H1 (cell line): Measurements from ENCODE around the gene RAP1GAP. TPM values are rescaled to one million over a fixed set of nuclear protein-coding genes. Genes with fewer than 3 reads are reported as not detected.

Experiments
- CTCF ChIA-PET: fragments of 300-600 bp; sonication (Branson Sonifier 250); formaldehyde crosslinking; loops from one replicate; lab custom pipeline; 2021; ENCODE audit not compliant: partially characterized antibody; lab: Charles Lee
- POLR2A ChIA-PET: fragments of 300-600 bp; sonication (Branson Sonifier 250); formaldehyde crosslinking; loops from one replicate; lab custom pipeline; 2021; ENCODE audit warnings: inconsistent platforms; ENCODE audit not compliant: partially characterized antibody; lab: Charles Lee
- DNase-seq, 2 experiments: peaks; one replicate each; pipeline versions ENCODE4 v3.0.0 to v3.0.0-alpha.2; 2010 to 2022; ENCODE audit warnings: low spot score in 2 of 2, low read depth in 1 of 2, mixed read lengths in 1 of 2
- FAIRE-seq: peaks from 2 replicates; lab custom pipeline; 2011; peaks lifted over from hg19 to GRCh38; lab: Jason Lieb, UNC
- H2AFZ ChIP-seq: 2 replicates; pipeline ENCODE4 v1.8.1; 2012; ENCODE audit warnings: low read length, inconsistent platforms
- H2AK5ac ChIP-seq: 2 replicates; pipeline ENCODE4 v1.6.1; 2013; ENCODE audit warnings: low read depth, low read length
- H2BK120ac ChIP-seq: replicated peaks from 2 replicates; pipeline ENCODE3; 2013; ENCODE audit warnings: low read depth, low read length, inconsistent platforms
- H2BK12ac ChIP-seq: 2 replicates; pipeline ENCODE4 v1.6.1; 2013; ENCODE audit warnings: low read depth, low read length
- H2BK15ac ChIP-seq: 2 replicates; pipeline ENCODE4 v1.6.1; 2013; ENCODE audit warnings: low read length
- H2BK20ac ChIP-seq: 2 replicates; pipeline ENCODE4 v1.6.1; 2013; ENCODE audit warnings: low read length
- H2BK5ac ChIP-seq: 2 replicates; pipeline ENCODE4 v1.6.1; 2013; ENCODE audit warnings: low read depth, low read length
- H3K14ac ChIP-seq: 2 replicates; pipeline ENCODE4 v1.6.1; 2013; ENCODE audit warnings: inconsistent platforms; ENCODE audit not compliant: insufficient read length
- H3K18ac ChIP-seq: 2 replicates; pipeline ENCODE4 v1.6.1; 2013; ENCODE audit warnings: low read length; ENCODE audit errors: extremely low read depth
- H3K23ac ChIP-seq: 2 replicates; pipeline ENCODE4 v1.6.1; 2013; ENCODE audit warnings: inconsistent platforms; ENCODE audit not compliant: insufficient read length
- H3K23me2 ChIP-seq: 2 replicates; pipeline ENCODE4 v1.6.1; 2013; ENCODE audit warnings: low read depth, low read length
- H3K27ac ChIP-seq: 2 replicates; pipeline ENCODE4 v1.6.1; 2011; ENCODE audit warnings: low read depth, low read length, inconsistent platforms
- H3K27me3 ChIP-seq, 4 experiments: replicated peaks in 1 of 4; 1 replicate in 1 of 4; 2 replicates in 3 of 4; pipeline versions ENCODE4 v1.6.1 to v1.8.1; 2011 to 2013; ENCODE audit warnings: low read length in 3 of 4, mild to moderate bottlenecking in 3 of 4, inconsistent platforms in 2 of 4, mixed read lengths in 2 of 4, moderate library complexity in 1 of 4; ENCODE audit not compliant: control insufficient read depth in 3 of 4, insufficient read depth in 3 of 4; ENCODE audit errors: extremely low read depth in 1 of 4
- H3K36me3 ChIP-seq, 4 experiments: 2 replicates each; pipeline versions ENCODE4 v1.6.1 to v1.8.1; 2011 to 2013; ENCODE audit warnings: mild to moderate bottlenecking in 4 of 4, low read length in 3 of 4, moderate library complexity in 2 of 4, control low read depth in 1 of 4, inconsistent platforms in 1 of 4; ENCODE audit not compliant: insufficient read depth in 4 of 4, control insufficient read depth in 2 of 4
- H3K4ac ChIP-seq: replicated peaks from 2 replicates; pipeline ENCODE3; 2013; ENCODE audit warnings: low read length, low read depth, mixed read lengths, inconsistent platforms; ENCODE audit not compliant: insufficient read length
- H3K4me1 ChIP-seq, 4 experiments: replicated peaks in 1 of 4; 1 replicate in 1 of 4; 2 replicates in 3 of 4; pipeline versions ENCODE4 v1.6.1 to v1.8.1; 2011 to 2013; ENCODE audit warnings: low read length in 3 of 4, inconsistent platforms in 2 of 4, mixed read lengths in 1 of 4; ENCODE audit not compliant: insufficient read depth in 4 of 4, control insufficient read depth in 3 of 4
- H3K4me2 ChIP-seq, 2 experiments: 2 replicates each; pipeline versions ENCODE4 v1.6.1 to v1.8.1; 2011 to 2013; ENCODE audit warnings: low read depth in 2 of 2, low read length in 2 of 2, control low read depth in 1 of 2, inconsistent platforms in 1 of 2, mild to moderate bottlenecking in 1 of 2; ENCODE audit not compliant: insufficient read depth in 1 of 2
- H3K4me3 ChIP-seq, 4 experiments: fragments of 200-600, 300-600 bp in 1 of 4; sonication (generic), shearing (Covaris generic), sonication (Bioruptor Twin) in 1 of 4; 2 replicates each; pipeline versions ENCODE4 v1.5.1 to v1.8.1; 2011 to 2016; ENCODE audit warnings: low read length in 4 of 4, low read depth in 3 of 4, control low read depth in 2 of 4, inconsistent platforms in 2 of 4, mild to moderate bottlenecking in 2 of 4, mixed read lengths in 1 of 4, moderate library complexity in 1 of 4; ENCODE audit not compliant: insufficient read depth in 2 of 4; ENCODE audit errors: extremely low read depth in 1 of 4
- H3K56ac ChIP-seq: replicated peaks from 2 replicates; pipeline ENCODE3; 2013; ENCODE audit warnings: low read depth, mild to moderate bottlenecking, mixed read lengths, low read length, inconsistent platforms; ENCODE audit not compliant: insufficient read length
- H3K79me1 ChIP-seq: 2 replicates; pipeline ENCODE4 v1.6.1; 2013; ENCODE audit warnings: low read depth, low read length, control low read depth
- H3K79me2 ChIP-seq, 2 experiments: 2 replicates each; pipeline versions ENCODE4 v1.6.1 to v1.8.1; 2012 to 2013; ENCODE audit warnings: low read length in 2 of 2, mild to moderate bottlenecking in 2 of 2, inconsistent platforms in 1 of 2; ENCODE audit not compliant: insufficient read depth in 2 of 2, control insufficient read depth in 1 of 2
- H3K9ac ChIP-seq, 4 experiments: replicated peaks in 1 of 4; 1 replicate in 1 of 4; 2 replicates in 3 of 4; pipeline versions ENCODE4 v1.6.1 to v1.8.1; 2011 to 2013; ENCODE audit warnings: low read depth in 3 of 4, low read length in 3 of 4, control low read depth in 2 of 4, mild to moderate bottlenecking in 2 of 4, moderate library complexity in 2 of 4, inconsistent platforms in 1 of 4; ENCODE audit errors: extremely low read depth in 1 of 4
- H3K9me3 ChIP-seq, 2 experiments: 2 replicates each; pipeline versions ENCODE4 v1.6.1 to v1.8.1; 2012 to 2013; ENCODE audit warnings: mild to moderate bottlenecking in 2 of 2, moderate library complexity in 2 of 2, control low read depth in 1 of 2, inconsistent platforms in 1 of 2, low read depth in 1 of 2, low read length in 1 of 2, mixed read lengths in 1 of 2; ENCODE audit not compliant: insufficient read depth in 2 of 2
- H4K20me1 ChIP-seq, 2 experiments: replicated peaks in 1 of 2; 2 replicates each; pipeline versions ENCODE3 to v1.8.1; 2011 to 2013; ENCODE audit warnings: inconsistent platforms in 2 of 2, low read length in 2 of 2, mild to moderate bottlenecking in 1 of 2; ENCODE audit not compliant: insufficient read depth in 2 of 2, control insufficient read depth in 1 of 2
- H4K5ac ChIP-seq: 2 replicates; pipeline ENCODE4 v1.6.1; 2013; ENCODE audit warnings: low read length, low read depth, mixed read lengths, inconsistent platforms; ENCODE audit not compliant: insufficient read length
- H4K8ac ChIP-seq: 2 replicates; pipeline ENCODE4 v1.8.0; 2013; ENCODE audit warnings: mild to moderate bottlenecking, moderate library complexity, low read length, inconsistent platforms; ENCODE audit not compliant: insufficient read depth; ENCODE audit errors: extremely low read depth
- H4K91ac ChIP-seq: replicated peaks from 2 replicates; pipeline ENCODE3; 2013; ENCODE audit warnings: low read length, mixed read lengths, inconsistent platforms; ENCODE audit not compliant: insufficient read length
- CTCF ChIP-seq, 3 experiments: IDR thresholded peaks; 1 replicate in 2 of 3; 2 replicates in 1 of 3; pipeline versions ENCODE4 v1.5.1 to v1.6.1; 2011; ENCODE audit warnings: low read length in 3 of 3, mild to moderate bottlenecking in 3 of 3, inconsistent platforms in 2 of 3, low read depth in 1 of 3, moderate library complexity in 1 of 3; ENCODE audit not compliant: insufficient read depth in 1 of 3; ENCODE audit errors: control extremely low read depth in 1 of 3
- RAD21 ChIP-seq, 2 experiments: IDR thresholded peaks in 1 of 2; conservative IDR thresholded peaks in 1 of 2; 2 replicates each; pipeline ENCODE4 v1.6.1; 2011; ENCODE audit warnings: low read depth in 2 of 2, low read length in 2 of 2, improper control_type of control experiment in 1 of 2, inconsistent platforms in 1 of 2, mild to moderate bottlenecking in 1 of 2, moderate library complexity in 1 of 2
- RXRA ChIP-seq: IDR thresholded peaks from 2 replicates; pipeline ENCODE4 v1.6.1; 2011; ENCODE audit warnings: low read depth, mild to moderate bottlenecking, low read length, moderate library complexity; ENCODE audit not compliant: insufficient read depth
- WGBS, 2 experiments: shearing (Covaris generic) in 1 of 2; methylation state at CpG; one replicate each; pipeline versions ENCODE4 v1.1.6 to v1.1.7; 2013 to 2015; ENCODE audit warnings: low lambda C conversion rate in 2 of 2, mixed read lengths in 2 of 2, inconsistent platforms in 1 of 2, low coverage in 1 of 2, missing lambda C conversion rate in 1 of 2; ENCODE audit not compliant: insufficient replicate concordance in 2 of 2, insufficient coverage in 1 of 2, insufficient read length in 1 of 2; ENCODE audit errors: extremely low coverage in 1 of 2, missing lambda C conversion rate in 1 of 2; 5-methylcytosine and 5-hydroxymethylcytosine counted together
- polyA plus RNA-seq, 7 experiments: library from polyadenylated mRNA; depleted of rRNA in 3 of 7; stranded (reverse) in 5 of 7; unstranded in 2 of 7; fragments of >200 nt in 5 of 7; fragments of 200-250 nt in 2 of 7; gene quantifications; 1 replicate in 5 of 7; 2 replicates in 1 of 7; 4 replicates in 1 of 7; pipeline versions ENCODE4 v1.2.1 to v1.2.3, GENCODE V29; 2011 to 2013; ENCODE audit warnings: missing spikeins in 2 of 7, mixed read lengths in 2 of 7
- total RNA-seq: library from RNA; stranded (reverse); fragmentation: NEBNext Ultra II Directional; extraction: Animal tissue kit (Norgen Biotek cat#: 25700); gene quantifications from 2 replicates; pipeline ENCODE4 v1.2.1, GENCODE V29; 2021

The RAP1GAP gene
- total and polyA plus RNA-seq, 2 of the 8 experiments (the other 6 are each of a cell fraction or from before 2014, with no cell fraction given) = 8.4 TPM

GRCh38 chr1:21655748-21656147, 13.4 kb downstream of the RAP1GAP start:
- Histone ChIP-seq H4K91ac (no peak overlapping the region), H3K36me3 (no peaks in the 10 kb centered on the region), H3K14ac (no peak overlapping the region), H3K79me1 (no peaks in the 10 kb centered on the region), H3K27ac (no peak overlapping the region), H2BK20ac (no peak overlapping the region), H2BK12ac (no peak overlapping the region), H2AFZ (no peak overlapping the region), H2BK5ac (no peak overlapping the region), H3K9me3 (no peaks in the 10 kb centered on the region), H4K8ac (no peak overlapping the region), H3K9ac (no peak overlapping the region), H4K20me1 (peaks cover 0 to 2% of the 10 kb centered on the region in 2 experiments), H2AK5ac (no peak overlapping the region), H3K27me3 (peaks cover 0 to 25% (median 17%) of the 10 kb centered on the region in 4 experiments; a peak in 5 of 7 replicates), H4K5ac (no peak overlapping the region), H3K23me2 (peaks cover 10% of the 10 kb centered on the region; the same call in 1 of the 2 replicates), H2BK120ac (no peak overlapping the region), H3K18ac (no peak overlapping the region), H3K56ac (no peak overlapping the region), H3K4me1 (peaks cover 0 to 18% (median 7%) of the 10 kb centered on the region in 4 experiments; a peak in 6 of 7 replicates), H3K4me3 (no peak overlapping the region), H3K4ac (no peak overlapping the region), H3K23ac (no peak overlapping the region), H2BK15ac (no peak overlapping the region), H3K4me2 (no peak overlapping the region), H3K79me2 (no peaks in the 10 kb centered on the region)
- POLR2A ChIA-PET = interaction anchor here (0.6 to 1.4 kb wide), 3 partner anchors 14 to 139 kb away, joined by 3 to 4 read pairs (median 4); partner anchors contain the start of genes RAP1GAP and USP48
- 41% methylated on average over 4 of the region's 4 CpGs; no CpG with 5 or more reads in 1 of the 2 experiments for WGBS, 2 experiments
- CTCF ChIA-PET = interaction anchor here (0.6 to 2.2 kb wide), 15 partner anchors 10 to 1113 kb away, joined by 3 to 11 read pairs (median 3); no protein-coding TSS in a partner anchor
- FAIRE-seq = peak; percentile 63
- peak in 1 of 2 experiments; percentile 44 for DNase-seq
- TF ChIP-seq RXRA (no peak), CTCF (IDR thresholded peaks at IDR 0.05; ENCODE audit: control extremely low read depth in 1 of 3, insufficient read depth in 1 of 3, low read depth in 1 of 3, low read length in 3 of 3) (peak; percentile 44 to 69 (median 59); a peak in 3 of 4 replicates), RAD21 (IDR thresholded peaks at IDR 0.05 in 1 of 2, conservative IDR thresholded peaks at IDR 0.05 in 1 of 2; ENCODE audit: low read depth in 2 of 2, low read length in 2 of 2) (peak; percentile 39 to 54)
